ENCODE measurements around the gene RABAC1.

RABAC1 gene

GRCh38 chr19:41913538-41914423, 45.3 kb downstream of the RABAC1 start:
- DNase-seq: no peak

GRCh38 chr19:41912899-41913537, 46.1 kb downstream of the RABAC1 start:
- DNase-seq: no peak

- no peak for DNase-seq
These were observed 47.0 kb downstream of the RABAC1 start for GRCh38 chr19:41911889-41912731.

- no peak for DNase-seq
These were observed 47.9 kb downstream of the RABAC1 start for GRCh38 chr19:41910992-41911888.

GRCh38 chr19:41910240-41910991, 48.7 kb downstream of the RABAC1 start:
- no peak for DNase-seq

GRCh38 chr19:41909706-41910105, 49.4 kb downstream of the RABAC1 start:
- no peak for DNase-seq

- no peak for DNase-seq
These were observed 50.2 kb downstream of the RABAC1 start for GRCh38 chr19:41908724-41909464.

GRCh38 chr19:41907994-41908615, 51.0 kb downstream of the RABAC1 start:
- DNase-seq: no peak

- DNase-seq: no peak
These were observed 52.0 kb downstream of the RABAC1 start for GRCh38 chr19:41906916-41907680.

Data from activated CD4-positive, alpha-beta T cell treated with anti-CD3 and anti-CD28 coated beads, Interleukin-2, amount 50 U/mL, for 4 hours (primary cell).